Measurements from ENCODE around the gene LCAT. TPM values are rescaled to one million over a fixed set of nuclear protein-coding genes. Genes with fewer than 3 reads are reported as not detected.

The LCAT gene
- total RNA-seq: 3.4 and 11.4 TPM in 2 replicates

GRCh38 chr16:67943619-67944504, at the start of gene LCAT:
Gene LCAT (minus strand): TSS chr16:67944120. CDS start chr16:67944101, 19 bp downstream.

GRCh38 chr16:67979955-67980678, 36.2 kb upstream of the LCAT start, which contains the start of gene DPEP3:
Gene DPEP3 (minus strand): TSS chr16:67980499. CDS start chr16:67980380, 119 bp downstream.

GRCh38 chr16:67968400-67969253, 24.7 kb upstream of the LCAT start, which contains the start of gene SLC12A4:
Gene SLC12A4 (minus strand): TSS chr16:67968637. CDS start chr16:67968553, 84 bp downstream.

GRCh38 chr16:67936124-67936879, 7.6 kb downstream of the LCAT start, which contains the start of gene PSMB10:
Gene PSMB10 (minus strand): TSS chr16:67936850. CDS start chr16:67936749, 101 bp downstream.

GRCh38 chr16:67931712-67932461, 12.0 kb downstream of the LCAT start, which contains the start of gene CTRL:
Gene CTRL (minus strand): TSS chr16:67931862. CDS start chr16:67931852, 10 bp downstream.

GRCh38 chr16:67892899-67893742, 50.8 kb downstream of the LCAT start, which contains the start of gene PSKH1:
Gene PSKH1 (plus strand): TSS chr16:67893254. CDS start chr16:67908750, 15,496 bp downstream.

Other genes starting within 250 kb of the LCAT start
- 40.5 and 62.6 TPM in 2 replicates for gene GFOD2, start 224.8 kb downstream of the LCAT start, total RNA-seq
- 4.2 and 11.8 TPM in 2 replicates for gene RANBP10, start 137.6 kb downstream of the LCAT start, total RNA-seq
- gene TSNAXIP1, start 137.2 kb downstream of the LCAT start, total RNA-seq: 0.81 and 0.88 TPM in 2 replicates
- 26.6 and 43.9 TPM in 2 replicates for gene THAP11, start 101.8 kb downstream of the LCAT start, total RNA-seq
- 119 and 125 TPM in 2 replicates for gene NUTF2, start 97.2 kb downstream of the LCAT start, total RNA-seq
- 17.2 and 25.7 TPM in 2 replicates for gene CENPT, start 96.4 kb downstream of the LCAT start, total RNA-seq
- gene EDC4, start 71.1 kb downstream of the LCAT start, total RNA-seq: 57.0 and 92.5 TPM in 2 replicates
- 0.16 TPM in 1 of 2 replicates, not detected in the other for gene NRN1L, start 59.2 kb downstream of the LCAT start, total RNA-seq
- gene PSKH1, start 50.9 kb downstream of the LCAT start, total RNA-seq: 12.5 and 35.7 TPM in 2 replicates
- 0.49 and 0.76 TPM in 2 replicates for gene CTRL, start 12.3 kb downstream of the LCAT start, total RNA-seq
- 61.3 and 125 TPM in 2 replicates for gene PSMB10, start 7.3 kb downstream of the LCAT start, total RNA-seq
- gene SLC12A4, start 24.5 kb upstream of the LCAT start, total RNA-seq: 58.9 and 225 TPM in 2 replicates
- 0.16 TPM in 1 of 2 replicates, not detected in the other for gene DPEP3, start 36.4 kb upstream of the LCAT start, total RNA-seq
- gene DPEP2, start 55.4 kb upstream of the LCAT start, total RNA-seq: 0.16 and 1.4 TPM in 2 replicates
- gene DPEP2NB, start 71.8 kb upstream of the LCAT start, total RNA-seq: not detected in 2 replicates
- gene DDX28, start 79.1 kb upstream of the LCAT start, total RNA-seq: 8.6 and 12.2 TPM in 2 replicates
- 10.5 and 24.0 TPM in 2 replicates for gene DUS2, start 79.2 kb upstream of the LCAT start, total RNA-seq
- gene NFATC3, start 141.2 kb upstream of the LCAT start, total RNA-seq: 8.7 and 21.0 TPM in 2 replicates